ENCODE results near the gene PKHD1. TPM values are rescaled to one million over a fixed set of nuclear protein-coding genes. Genes with fewer than 3 reads are reported as not detected.
"Not testable (repeated sequence)": the region's sequence is repeated elsewhere in the genome, so short reads cannot be mapped to it uniquely, and the experiment has no call there.

Gene PKHD1
- total RNA-seq, 4 donors from 2014 or later, result 0.16 to 0.60 (median 0.32) TPM

DNA sequence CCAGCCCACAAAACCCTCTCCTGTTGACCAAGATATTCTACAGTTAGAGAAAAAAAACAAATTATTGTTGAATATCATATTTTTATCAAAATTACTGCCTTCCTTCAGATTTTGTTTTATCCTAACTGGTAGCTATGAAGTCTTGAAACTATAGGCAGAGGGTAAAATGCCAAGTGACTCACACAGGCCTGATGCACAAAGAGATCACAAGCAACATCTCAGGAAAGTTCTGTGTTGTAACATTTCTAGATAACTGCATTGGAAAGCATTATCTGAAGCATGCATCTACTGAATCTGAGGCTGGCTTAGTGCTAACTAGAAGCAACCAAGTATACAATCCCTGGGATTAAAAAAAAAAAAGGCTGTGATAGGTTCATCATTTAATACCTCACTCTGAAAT is 134.2 kb downstream of the PKHD1 start:
- Histone ChIP-seq H3K9me3 (no peaks in the 10 kb centered on the region), H3K4me3 (no peak overlapping the region), H3K36me3 (no peaks in the 10 kb centered on the region), H3K4me1 (no peaks in the 10 kb centered on the region), H3K27ac (no peak overlapping the region), H3K27me3 (no peaks in the 10 kb centered on the region)
- DNase-seq, result no peak
- in situ Hi-C loops (cut with MboI; ENCODE audit: low pct_ligation_motif_present in 1 of 4, low pct_unique_long_range_greater_than_20kb in 1 of 4, low sequenced_read_pairs in 3 of 4) (no loop called here), intact Hi-C loops (cut with DNase I; ENCODE audit: low total_unique reads) (no loop called here)
- no peak for TF ChIP-seq EP300 (IDR thresholded peaks at IDR 0.05; ENCODE audit: low read depth)
- no peak for TF ChIP-seq POLR2AphosphoS5 (IDR thresholded peaks at IDR 0.05)
- no peak for TF ChIP-seq POLR2A (IDR thresholded peaks at IDR 0.05)
- TF ChIP-seq, protein P1, sequence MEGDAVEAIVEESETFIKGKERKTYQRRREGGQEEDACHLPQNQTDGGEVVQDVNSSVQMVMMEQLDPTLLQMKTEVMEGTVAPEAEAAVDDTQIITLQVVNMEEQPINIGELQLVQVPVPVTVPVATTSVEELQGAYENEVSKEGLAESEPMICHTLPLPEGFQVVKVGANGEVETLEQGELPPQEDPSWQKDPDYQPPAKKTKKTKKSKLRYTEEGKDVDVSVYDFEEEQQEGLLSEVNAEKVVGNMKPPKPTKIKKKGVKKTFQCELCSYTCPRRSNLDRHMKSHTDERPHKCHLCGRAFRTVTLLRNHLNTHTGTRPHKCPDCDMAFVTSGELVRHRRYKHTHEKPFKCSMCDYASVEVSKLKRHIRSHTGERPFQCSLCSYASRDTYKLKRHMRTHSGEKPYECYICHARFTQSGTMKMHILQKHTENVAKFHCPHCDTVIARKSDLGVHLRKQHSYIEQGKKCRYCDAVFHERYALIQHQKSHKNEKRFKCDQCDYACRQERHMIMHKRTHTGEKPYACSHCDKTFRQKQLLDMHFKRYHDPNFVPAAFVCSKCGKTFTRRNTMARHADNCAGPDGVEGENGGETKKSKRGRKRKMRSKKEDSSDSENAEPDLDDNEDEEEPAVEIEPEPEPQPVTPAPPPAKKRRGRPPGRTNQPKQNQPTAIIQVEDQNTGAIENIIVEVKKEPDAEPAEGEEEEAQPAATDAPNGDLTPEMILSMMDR (IDR thresholded peaks at IDR 0.05), result no peak

DNA sequence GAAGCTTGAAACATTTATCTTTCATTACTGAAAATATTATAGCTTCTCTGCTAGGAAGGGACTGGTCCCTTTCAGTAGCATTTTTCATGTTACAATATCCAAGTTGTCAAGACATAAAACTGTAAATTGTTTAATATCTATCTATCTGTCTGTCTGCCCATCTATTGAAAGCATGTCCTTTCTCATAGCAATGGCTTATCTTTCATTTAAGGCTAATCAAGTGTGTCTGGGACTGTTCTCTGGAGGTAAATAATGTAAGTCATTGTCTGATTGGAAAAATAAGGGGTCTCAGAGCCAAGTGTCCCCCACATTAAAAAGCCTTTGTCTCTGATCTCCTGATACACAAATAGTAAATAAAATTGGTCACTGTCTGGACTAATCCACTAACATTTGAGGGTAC is 135.5 kb downstream of the PKHD1 start:
- no peak overlapping the region for H3K27ac ChIP-seq
- no peak for TF ChIP-seq EP300 (IDR thresholded peaks at IDR 0.05; ENCODE audit: low read depth)
- DNase-seq, result no peak
- no peaks in the 10 kb centered on the region for H3K27me3 ChIP-seq
- no peak overlapping the region for H3K4me3 ChIP-seq
- intact Hi-C loops (cut with DNase I; ENCODE audit: low total_unique reads) (no loop called here), in situ Hi-C loops (cut with MboI; ENCODE audit: low pct_ligation_motif_present in 1 of 4, low pct_unique_long_range_greater_than_20kb in 1 of 4, low sequenced_read_pairs in 3 of 4) (no loop called here)
- H3K36me3 ChIP-seq, result no peaks in the 10 kb centered on the region
- H3K4me1 ChIP-seq, result no peaks in the 10 kb centered on the region
- no peaks in the 10 kb centered on the region for H3K9me3 ChIP-seq

DNA sequence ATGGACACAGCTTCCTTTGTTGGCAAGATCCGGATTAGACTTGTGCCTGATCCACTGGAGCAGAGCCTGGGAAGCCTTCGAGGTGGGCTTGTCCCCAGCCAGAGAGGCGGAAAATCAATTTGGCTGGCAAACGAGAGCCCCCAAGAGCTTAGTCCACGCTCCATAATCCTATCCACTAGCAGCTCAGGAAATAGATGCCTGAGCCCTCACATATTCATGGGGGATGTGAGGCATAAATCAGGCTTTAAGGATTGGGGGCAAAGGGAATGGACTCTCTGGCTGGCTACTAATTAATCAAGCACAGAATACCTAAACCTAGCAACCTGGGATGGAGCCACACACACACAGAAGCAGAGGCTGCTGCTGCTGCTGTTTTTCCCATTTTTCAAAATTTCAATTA is 137.9 kb downstream of the PKHD1 start:
- H3K4me3 ChIP-seq, result no peak overlapping the region
- TF ChIP-seq POLR2A (IDR thresholded peaks at IDR 0.05), result no peak
- TF ChIP-seq POLR2AphosphoS5 (IDR thresholded peaks at IDR 0.05), result no peak
- no peak for TF ChIP-seq EP300 (IDR thresholded peaks at IDR 0.05; ENCODE audit: low read depth)
- TF ChIP-seq, protein P1 (IDR thresholded peaks at IDR 0.05), result no peak
- no peak overlapping the region for H3K27ac ChIP-seq
- no peaks in the 10 kb centered on the region for H3K27me3 ChIP-seq
- no peaks in the 10 kb centered on the region for H3K9me3 ChIP-seq
- intact Hi-C loops (cut with DNase I; ENCODE audit: low total_unique reads), result no loop called here
- no peaks in the 10 kb centered on the region for H3K36me3 ChIP-seq
- in situ Hi-C loops (cut with MboI; ENCODE audit: low pct_ligation_motif_present in 1 of 4, low pct_unique_long_range_greater_than_20kb in 1 of 4, low sequenced_read_pairs in 3 of 4), result no loop called here
- DNase-seq, result no peak
- H3K4me1 ChIP-seq, result no peaks in the 10 kb centered on the region
- WGBS, 2 donors (ENCODE audit: low coverage in 1 of 2), result 75% methylated on average over 5 of the region's 5 CpGs; no CpG with 5 or more reads in 1 of the 2 donors

DNA sequence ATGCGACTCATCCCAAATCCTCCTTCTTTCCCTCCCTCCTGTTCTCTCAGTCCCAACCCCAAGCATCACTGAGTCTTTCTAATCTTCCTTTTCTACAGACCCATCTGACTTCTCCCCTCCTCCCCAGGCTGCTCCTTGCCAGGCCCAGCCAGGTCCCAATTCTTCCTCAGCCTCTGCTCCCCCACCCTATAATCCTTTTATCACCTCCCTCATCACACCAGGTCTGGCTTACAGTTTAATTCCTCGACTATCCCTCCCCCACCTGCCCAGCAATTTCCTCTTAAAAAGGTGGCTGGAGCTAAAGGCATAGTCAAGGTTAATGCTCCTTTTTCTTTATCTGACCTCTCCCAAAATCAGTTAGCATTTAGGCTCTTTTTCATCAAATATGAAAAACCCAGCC is 147.7 kb downstream of the PKHD1 start:
- H3K36me3 ChIP-seq; H3K27ac ChIP-seq; DNase-seq; H3K4me3 ChIP-seq; H3K9me3 ChIP-seq; intact Hi-C loops (cut with DNase I; ENCODE audit: low total_unique reads); H3K4me1 ChIP-seq; H3K27me3 ChIP-seq; in situ Hi-C loops (cut with MboI; ENCODE audit: low pct_ligation_motif_present in 1 of 4, low pct_unique_long_range_greater_than_20kb in 1 of 4, low sequenced_read_pairs in 3 of 4): not testable (repeated sequence)
- 45 to 58% methylated on average over 2 of the region's 2 CpGs for WGBS, 2 donors (ENCODE audit: low coverage in 1 of 2)

DNA sequence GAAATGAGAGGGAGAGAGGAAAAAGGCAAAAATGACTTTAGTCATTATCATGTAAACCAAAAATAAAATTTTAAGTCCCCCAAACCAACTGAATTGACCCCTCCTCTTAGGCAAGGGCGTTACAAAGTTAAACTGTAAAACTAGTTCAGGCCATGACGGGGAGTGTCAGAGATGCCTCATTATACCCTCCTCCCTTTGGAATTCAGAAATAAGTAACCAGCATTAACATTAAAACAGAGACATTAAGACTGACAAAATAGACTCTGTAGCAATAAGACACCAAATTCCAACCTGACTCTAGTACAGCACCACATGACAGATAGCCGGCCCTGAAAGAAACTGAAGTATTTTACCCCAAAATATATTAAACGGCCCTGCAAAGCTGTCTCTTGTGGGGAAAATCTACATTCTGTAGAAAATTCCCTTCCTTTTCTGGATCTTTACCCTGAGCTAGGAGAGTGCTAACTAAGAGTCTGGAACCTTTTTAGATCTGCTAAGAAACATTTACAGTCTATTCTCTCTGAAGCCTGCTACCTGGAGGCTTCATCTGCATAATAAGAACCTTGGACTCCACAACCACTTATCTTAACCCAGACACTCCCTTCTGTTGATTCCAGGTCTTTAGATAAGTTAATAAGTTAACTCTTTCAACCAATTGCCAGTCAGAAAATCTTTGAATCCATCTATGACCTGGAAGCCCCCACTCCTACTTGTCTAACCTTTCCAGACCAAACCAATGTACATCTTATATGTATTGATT is 150.7 kb downstream of the PKHD1 start:
- in situ Hi-C loops (cut with MboI; ENCODE audit: low pct_ligation_motif_present in 1 of 4, low pct_unique_long_range_greater_than_20kb in 1 of 4, low sequenced_read_pairs in 3 of 4), result no loop called here
- H3K27me3 ChIP-seq, result no peaks in the 10 kb centered on the region
- TF ChIP-seq, protein P1 (IDR thresholded peaks at IDR 0.05), result no peak
- no peak for TF ChIP-seq POLR2A (IDR thresholded peaks at IDR 0.05)
- TF ChIP-seq EP300 (IDR thresholded peaks at IDR 0.05; ENCODE audit: low read depth), result no peak
- TF ChIP-seq POLR2AphosphoS5 (IDR thresholded peaks at IDR 0.05), result no peak
- WGBS, 2 donors (ENCODE audit: low coverage in 1 of 2), result 43 to 47% methylated on average over 3 to 4 of the region's 4 CpGs
- DNase-seq, result no peak
- H3K4me3 ChIP-seq, result no peak overlapping the region
- no peaks in the 10 kb centered on the region for H3K4me1 ChIP-seq
- no peaks in the 10 kb centered on the region for H3K36me3 ChIP-seq
- intact Hi-C loops (cut with DNase I; ENCODE audit: low total_unique reads), result no loop called here
- no peak overlapping the region for H3K27ac ChIP-seq
- H3K9me3 ChIP-seq, result no peaks in the 10 kb centered on the region
